SKM-1 treated with dmso at 0.1 percent for 144 hours (cell line): ENCODE data around the gene LRSAM1.

ENCODE experiments used
- DNase-seq: peaks from one replicate; lab custom pipeline; 2025; ENCODE audit not compliant: unreplicated experiment; lab: John Stamatoyannopoulos, UW

Gene LRSAM1

GRCh38 chr9:127424676-127424999 lies 26.7 kb upstream of the LRSAM1 start:
- DNase-seq, result no peak

GRCh38 chr9:127426756-127427155 lies 24.6 kb upstream of the LRSAM1 start:
- DNase-seq, result no peak

- DNase-seq, result no peak
These were observed 23.0 kb upstream of the LRSAM1 start for GRCh38 chr9:127428348-127428747.

DNA sequence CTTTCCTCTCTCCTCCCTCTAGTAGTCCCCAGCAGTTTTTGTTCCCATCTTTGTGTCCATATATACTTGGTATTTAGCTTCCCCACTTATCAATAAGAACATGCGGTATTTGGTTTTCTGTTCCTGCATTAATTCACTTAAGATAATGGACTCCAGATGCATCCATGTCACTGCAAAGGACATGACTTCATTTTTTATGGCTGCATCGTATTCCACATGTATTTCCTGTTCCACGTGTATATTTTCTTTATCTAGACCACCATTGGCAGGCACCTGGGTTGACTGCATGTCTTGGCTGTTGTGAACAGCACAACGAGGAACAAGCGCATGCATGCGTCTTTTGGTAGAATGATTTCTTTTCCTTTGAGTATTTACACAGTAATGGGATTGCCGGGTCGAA lies 20.9 kb upstream of the LRSAM1 start:
- DNase-seq, result no peak

- DNase-seq, result no peak
These were observed 13.6 kb upstream of the LRSAM1 start for GRCh38 chr9:127437497-127438264.

DNA sequence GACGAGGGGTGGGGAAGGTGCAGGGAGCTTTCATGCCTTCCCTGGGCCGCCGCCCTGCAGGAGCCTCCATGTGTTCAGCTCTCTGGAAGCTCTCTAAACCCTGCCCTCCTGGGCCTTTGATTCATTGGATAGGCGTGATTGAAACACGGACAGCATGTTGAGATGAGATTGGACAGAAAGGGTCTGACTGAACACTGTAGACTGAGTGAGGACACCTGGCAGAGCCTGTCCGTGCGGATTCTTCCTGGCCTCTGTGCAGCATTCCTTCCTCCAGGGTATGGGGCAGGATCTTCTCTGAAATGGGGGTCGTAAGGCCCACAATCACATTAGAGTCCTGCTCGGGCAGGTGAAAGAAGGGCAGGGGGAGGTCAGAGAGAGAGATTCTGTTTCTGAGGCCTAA lies 12.9 kb upstream of the LRSAM1 start:
- DNase-seq, result no peak

GRCh38 chr9:127444283-127444920 lies 6.9 kb upstream of the LRSAM1 start:
- no peak for DNase-seq

GRCh38 chr9:127444921-127445850 lies 6.1 kb upstream of the LRSAM1 start:
- no peak for DNase-seq

GRCh38 chr9:127445851-127446712 lies 5.2 kb upstream of the LRSAM1 start:
- DNase-seq, result no peak

GRCh38 chr9:127446713-127447415 lies 4.4 kb upstream of the LRSAM1 start:
- no peak for DNase-seq

GRCh38 chr9:127447416-127448111 lies 3.7 kb upstream of the LRSAM1 start:
- DNase-seq, result no peak

- DNase-seq, result no peak
These were observed 3.1 kb upstream of the LRSAM1 start for GRCh38 chr9:127448112-127448805.

DNA sequence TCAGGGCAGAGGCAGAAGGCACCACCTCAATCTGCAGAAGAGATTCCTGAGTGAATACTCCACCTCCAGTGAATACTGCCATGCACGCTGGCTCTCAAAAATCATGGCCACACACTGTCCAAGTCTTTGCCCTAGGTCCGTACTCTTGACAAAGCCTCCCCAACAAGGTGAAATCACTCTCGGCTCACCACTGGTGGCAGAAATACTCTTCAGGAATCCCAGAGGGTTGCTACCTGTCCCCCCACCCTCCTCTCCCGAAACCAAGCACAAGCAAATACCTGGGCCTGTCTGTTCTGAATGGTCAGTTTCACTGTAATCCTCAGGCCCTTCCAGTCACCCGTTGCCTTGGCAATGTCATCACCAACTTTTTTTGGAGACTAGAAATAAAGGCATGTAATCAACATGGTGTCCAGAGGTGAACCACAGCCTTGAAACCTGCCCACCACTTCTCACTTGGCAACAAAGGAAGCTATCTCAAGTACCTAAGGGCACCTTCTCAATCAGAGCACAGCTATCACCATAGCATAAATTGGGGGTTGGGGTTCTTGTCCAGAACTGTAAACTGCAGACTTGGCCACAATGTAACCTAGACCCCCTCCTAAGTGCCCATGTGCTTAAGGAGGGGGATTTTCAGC lies 1.9 kb upstream of the LRSAM1 start:
- no peak for DNase-seq

DNA sequence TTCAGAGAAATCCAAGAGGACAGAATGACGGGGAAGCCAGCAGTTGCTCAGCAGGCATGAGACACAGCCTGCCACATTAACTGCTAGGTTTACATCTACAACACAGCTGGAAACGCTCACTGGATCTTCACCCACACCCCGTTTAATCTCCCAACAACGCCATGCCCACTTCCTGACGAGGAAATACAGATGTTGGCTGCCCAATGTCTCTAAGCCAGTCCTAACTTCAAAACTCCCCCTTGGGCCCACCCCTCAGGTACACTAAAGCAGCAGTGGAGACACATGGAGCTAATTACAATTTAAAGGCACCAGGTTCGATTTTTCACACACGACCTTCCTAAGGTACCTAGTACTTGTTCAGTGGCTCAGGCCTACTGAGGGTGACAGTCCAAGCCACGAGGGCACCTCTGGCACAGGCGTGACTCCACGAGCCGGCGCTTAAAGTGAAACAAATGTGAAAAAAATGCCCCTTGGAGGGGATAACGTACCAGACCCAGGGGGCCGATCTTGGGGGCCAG lies 1.0 kb upstream of the LRSAM1 start:
- no peak for DNase-seq

DNA sequence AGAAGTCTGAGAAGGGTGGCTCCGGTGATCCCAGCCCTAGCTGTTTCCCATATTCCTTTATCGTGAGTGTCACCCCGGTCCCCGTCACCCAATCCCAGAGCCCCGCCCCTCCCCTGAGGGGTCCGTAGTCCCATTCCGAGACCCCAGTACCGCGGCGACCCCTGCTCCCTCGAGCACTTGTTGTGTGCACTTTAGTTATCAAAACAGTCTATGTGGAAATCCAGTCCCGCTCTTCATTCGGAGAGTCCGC lies 223 bp downstream of the LRSAM1 start:
- DNase-seq, result no peak

DNA sequence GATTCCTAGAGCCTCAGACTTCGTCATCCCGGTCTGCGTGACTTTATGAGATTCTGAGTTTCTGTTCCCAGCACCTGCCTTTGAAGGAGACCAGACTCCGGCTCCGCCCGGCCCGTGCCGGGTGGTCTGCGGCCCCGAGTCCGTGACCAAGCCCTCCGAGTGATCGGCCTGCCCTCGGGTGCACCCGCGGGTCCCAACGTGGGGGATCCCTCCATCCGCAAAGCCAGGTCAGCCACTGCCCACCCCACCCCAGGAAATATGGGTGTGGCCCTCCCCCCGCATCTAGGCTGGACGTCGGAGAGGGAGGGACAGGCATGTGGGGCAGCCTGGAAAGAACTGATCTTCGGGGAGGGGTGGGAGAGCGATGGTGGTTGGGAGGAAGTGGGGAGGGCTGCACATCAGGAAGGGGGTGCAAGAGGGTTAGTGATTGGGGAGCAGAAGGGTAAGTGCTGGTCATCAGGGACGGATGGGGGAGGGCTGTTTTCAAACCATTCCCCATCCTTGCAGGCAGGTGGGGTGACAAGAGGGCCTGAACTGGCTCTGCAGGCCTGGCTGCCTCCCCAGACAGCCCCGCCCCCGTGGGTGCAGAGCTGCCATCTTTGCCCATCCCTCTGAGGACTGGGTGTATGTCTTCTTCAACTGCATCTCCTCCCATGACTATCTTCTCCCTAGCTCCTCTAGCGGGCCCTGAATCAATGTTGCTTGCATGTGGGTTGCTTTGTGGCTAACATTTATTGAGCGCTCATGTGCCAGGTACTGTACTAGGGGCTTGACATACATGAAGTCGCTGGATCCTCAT lies 747 bp downstream of the LRSAM1 start:
- DNase-seq, result no peak

DNA sequence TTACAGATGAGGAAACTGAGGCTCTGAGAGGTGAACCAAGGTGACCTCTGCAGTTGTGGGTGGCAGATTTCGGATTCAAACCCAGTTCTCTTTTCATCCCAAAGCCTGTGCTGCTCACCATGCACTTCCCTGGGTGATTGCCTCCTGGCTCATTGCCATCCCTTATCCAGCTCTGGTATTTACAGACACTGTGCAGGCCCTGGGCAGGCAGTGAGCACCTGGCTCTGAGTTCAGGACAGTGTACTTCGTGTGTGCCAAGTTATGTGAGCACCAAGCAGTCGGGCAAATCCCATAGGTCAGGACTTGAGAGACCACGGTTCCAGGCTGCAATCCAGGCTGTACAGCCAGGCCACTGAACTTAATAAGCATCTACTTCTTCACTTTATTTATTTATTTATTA lies 1.4 kb downstream of the LRSAM1 start:
- DNase-seq, result no peak
